A549 (cell line): ENCODE results near the gene PCDHGA5.

Experiments
- EP300 ChIP-seq, 2 experiments: fragments of >200 bp; sonication (Bioruptor Twin); formaldehyde crosslinking; IDR thresholded peaks; 2 replicates in 1 of 2; 3 replicates in 1 of 2; pipeline ENCODE4 v1.6.1; 2016 to 2017
- FOSL2 ChIP-seq, 2 experiments: fragments of 450-650 bp in 1 of 2; fragments of >200 bp in 1 of 2; sonication (Bioruptor Twin) in 1 of 2; formaldehyde crosslinking; IDR thresholded peaks; 2 replicates each; pipeline versions ENCODE4 v1.5.0 to v1.6.1; 2016 to 2020; ENCODE audit warnings: mild to moderate bottlenecking in 1 of 2, moderate library complexity in 1 of 2
- FOXS1 ChIP-seq: fragments of 250-450 bp; sonication (Bioruptor Pico); IDR thresholded peaks from 2 replicates; pipeline ENCODE4 v1.5.0; 2020; ENCODE audit warnings: mild to moderate bottlenecking, moderate library complexity
- HDAC2 ChIP-seq: fragments of 200-600 bp; sonication (generic); IDR thresholded peaks from 2 replicates; pipeline ENCODE4 v1.6.1; 2016
- MAZ ChIP-seq: fragments of 150-350 bp; IDR thresholded peaks from 2 replicates; pipeline ENCODE4 v1.6.1; 2014; ENCODE audit warnings: antibody characterized with exemption, low read depth, low read length, borderline replicate concordance
- MYC ChIP-seq: IDR thresholded peaks from 2 replicates; pipeline ENCODE4 v1.6.1; 2012; ENCODE audit warnings: mild to moderate bottlenecking, inconsistent platforms, low read length, improper control_type of control experiment, borderline replicate concordance
- POLR2A ChIP-seq: IDR thresholded peaks from 2 replicates; pipeline ENCODE4 v1.6.1; 2012; ENCODE audit warnings: mild to moderate bottlenecking, low read length
- SREBF2 ChIP-seq: fragments of 450-650 bp; IDR thresholded peaks from 2 replicates; pipeline ENCODE4 v1.6.1; 2014; ENCODE audit warnings: mild to moderate bottlenecking, moderate library complexity
- TF ChIP-seq, protein P1 (sequence below): fragments of >200 bp; sonication (Bioruptor Twin); formaldehyde crosslinking; IDR thresholded peaks from 3 replicates; pipeline ENCODE4 v1.5.1; 2016

DNA sequence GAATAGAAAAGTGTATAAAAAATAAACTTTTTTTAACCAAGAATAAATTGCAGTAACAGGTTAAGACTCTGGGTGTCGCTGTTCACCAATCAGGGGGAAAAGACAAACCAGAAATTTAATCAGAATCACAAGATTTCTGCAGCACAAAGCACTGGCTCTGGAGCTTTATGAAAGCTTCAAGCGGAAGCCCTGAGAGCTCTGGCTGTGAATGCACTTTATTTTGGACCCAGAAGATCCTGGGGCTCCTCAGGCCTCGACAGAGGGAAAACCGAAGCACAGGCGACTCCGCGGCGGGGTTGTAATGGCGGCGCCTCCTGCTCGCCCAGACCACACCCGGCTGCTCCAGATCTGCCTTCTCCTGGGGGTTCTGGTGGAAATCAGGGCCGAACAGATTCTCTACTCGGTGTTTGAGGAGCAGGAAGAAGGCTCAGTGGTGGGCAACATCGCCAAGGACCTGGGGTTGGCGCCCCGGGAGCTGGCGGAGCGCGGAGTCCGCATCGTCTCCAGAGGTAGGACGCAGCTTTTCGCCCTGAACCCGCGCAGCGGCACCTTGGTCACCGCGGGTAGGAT lies 9.0 kb upstream of the PCDHGA5 start, which contains the start of gene PCDHGA4:
- TF ChIP-seq FOXS1 (CRISPR knock-in tag) (no peak), EP300 (IDR thresholded peaks at IDR 0.05) (no peak), POLR2A (no peak), MYC (no peak), HDAC2 (no peak), FOSL2 (IDR thresholded peaks at IDR 0.05) (no peak), FOSL2 (CRISPR knock-in tag; IDR thresholded peaks at IDR 0.05) (no peak), SREBF2 (no peak), MAZ (no peak)
- TF ChIP-seq, protein P1, sequence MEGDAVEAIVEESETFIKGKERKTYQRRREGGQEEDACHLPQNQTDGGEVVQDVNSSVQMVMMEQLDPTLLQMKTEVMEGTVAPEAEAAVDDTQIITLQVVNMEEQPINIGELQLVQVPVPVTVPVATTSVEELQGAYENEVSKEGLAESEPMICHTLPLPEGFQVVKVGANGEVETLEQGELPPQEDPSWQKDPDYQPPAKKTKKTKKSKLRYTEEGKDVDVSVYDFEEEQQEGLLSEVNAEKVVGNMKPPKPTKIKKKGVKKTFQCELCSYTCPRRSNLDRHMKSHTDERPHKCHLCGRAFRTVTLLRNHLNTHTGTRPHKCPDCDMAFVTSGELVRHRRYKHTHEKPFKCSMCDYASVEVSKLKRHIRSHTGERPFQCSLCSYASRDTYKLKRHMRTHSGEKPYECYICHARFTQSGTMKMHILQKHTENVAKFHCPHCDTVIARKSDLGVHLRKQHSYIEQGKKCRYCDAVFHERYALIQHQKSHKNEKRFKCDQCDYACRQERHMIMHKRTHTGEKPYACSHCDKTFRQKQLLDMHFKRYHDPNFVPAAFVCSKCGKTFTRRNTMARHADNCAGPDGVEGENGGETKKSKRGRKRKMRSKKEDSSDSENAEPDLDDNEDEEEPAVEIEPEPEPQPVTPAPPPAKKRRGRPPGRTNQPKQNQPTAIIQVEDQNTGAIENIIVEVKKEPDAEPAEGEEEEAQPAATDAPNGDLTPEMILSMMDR = no peak
